ENCODE data around the gene ERLIN1. TPM values are rescaled to one million over a fixed set of nuclear protein-coding genes. Genes with fewer than 3 reads are reported as not detected.

Gene ERLIN1
- total RNA-seq, 1 experiment from 2014 or later: 33.0 TPM

- no peak overlapping the region for H2AK5ac ChIP-seq (ENCODE audit: insufficient read length, low read length)
- no peak overlapping the region for H3K18ac ChIP-seq (ENCODE audit: insufficient read length, low read depth, low read length)
- no peak overlapping the region for H2BK5ac ChIP-seq (ENCODE audit: insufficient read length, low read length)
- H3K9me3 Mint-ChIP-seq: no peaks in the 10 kb centered on the region
- no peak overlapping the region for H3K27ac ChIP-seq (ENCODE audit: insufficient read length, low read depth, low read length)
- no peak overlapping the region for H2BK120ac ChIP-seq (ENCODE audit: low read depth, low read length, poor library complexity, severe bottlenecking)
- no peak overlapping the region for H4K5ac ChIP-seq (ENCODE audit: insufficient read length, low read depth, low read length)
- H3K4me1 Mint-ChIP-seq: no peaks in the 10 kb centered on the region
- H3K27ac Mint-ChIP-seq: no peak overlapping the region
- no peak overlapping the region for H4K91ac ChIP-seq (ENCODE audit: insufficient read length, low read depth, low read length)
- H3K23ac ChIP-seq (ENCODE audit: insufficient read length, low read depth, low read length): no peak overlapping the region
- no peak overlapping the region for H2BK15ac ChIP-seq (ENCODE audit: low read depth, low read length)
- H3K9me3 ChIP-seq (ENCODE audit: control insufficient read depth, low read depth, low read length): no peaks in the 10 kb centered on the region
- H3K4me1 ChIP-seq (ENCODE audit: insufficient read depth, low read length): no peaks in the 10 kb centered on the region
- H3K14ac ChIP-seq (ENCODE audit: insufficient read depth, low read length): no peak overlapping the region
- H3K23me2 ChIP-seq (ENCODE audit: insufficient read length, low read depth, low read length, poor library complexity, severe bottlenecking): no peaks in the 10 kb centered on the region
- no peak overlapping the region for H2BK12ac ChIP-seq (ENCODE audit: insufficient read length, low read depth, low read length)
- H3K79me1 ChIP-seq (ENCODE audit: insufficient read depth, low read depth, low read length, poor library complexity, severe bottlenecking): no peaks in the 10 kb centered on the region
- H3K4me2 ChIP-seq (ENCODE audit: insufficient read depth, insufficient read length, low read length): no peak overlapping the region
- TF ChIP-seq CTCF (conservative IDR thresholded peaks at IDR 0.05): no peak
- WGBS (ENCODE audit: extremely low coverage, insufficient read length, low lambda C conversion rate): no CpG with 5 or more reads among the region's 1 CpG
- H2AFZ ChIP-seq (ENCODE audit: low read length): no peak overlapping the region
- DNase-seq: no peak
- no peak overlapping the region for H2BK20ac ChIP-seq (ENCODE audit: low read depth, low read length, poor library complexity, severe bottlenecking)
- H3K36me3 Mint-ChIP-seq (ENCODE audit: insufficient read depth in 1 of 3, low read depth in 3 of 3): peaks cover 5 to 19% (median 17%) of the 10 kb centered on the region in 3 experiments; a peak in 6 of 7 replicates
- no peak overlapping the region for H3K9ac ChIP-seq (ENCODE audit: extremely low read depth, insufficient read length, low read length)
- no peaks in the 10 kb centered on the region for H3K79me2 ChIP-seq (ENCODE audit: insufficient read depth, low read length)
- H3T11ph ChIP-seq (ENCODE audit: low read length): no peak overlapping the region
- H3K4me3 Mint-ChIP-seq: no peak overlapping the region
- no peaks in the 10 kb centered on the region for H3K27me3 ChIP-seq (ENCODE audit: insufficient read depth, low read length)
- no peaks in the 10 kb centered on the region for H3K27me3 Mint-ChIP-seq (ENCODE audit: low read depth)
- no peak overlapping the region for H3K4ac ChIP-seq (ENCODE audit: low read depth, low read length)
- no peak overlapping the region for H3K56ac ChIP-seq (ENCODE audit: insufficient read length, low read depth, low read length)
- no peak overlapping the region for H4K8ac ChIP-seq (replicated peaks; ENCODE audit: insufficient read length, low read depth, low read length)
- H4K20me1 ChIP-seq (ENCODE audit: control insufficient read depth, insufficient read depth, insufficient read length): no peaks in the 10 kb centered on the region
These were observed 17.6 kb downstream of the ERLIN1 start for GRCh38 chr10:100168313-100168643.
